ENCODE results near the gene DNAJC30. TPM values are rescaled to one million over a fixed set of nuclear protein-coding genes. Genes with fewer than 3 reads are reported as not detected.
A peak's percentile ranks its signal among the peaks of the same experiment; 100 is the strongest.

The DNAJC30 gene
- total and polyA plus RNA-seq, 8 donors: 7.2 to 10.4 (median 9.9) TPM

- H3K27me3 ChIP-seq: no peaks in the 10 kb centered on the region
- peak overlapping the region; percentile 33 to 84 for H3K27ac ChIP-seq
- intact Hi-C loops (cut with DNase I): no loop called here
- TF ChIP-seq CTCF (IDR thresholded peaks at IDR 0.05): no peak
- no peaks in the 10 kb centered on the region for H3K9me3 ChIP-seq
- peaks cover 21 to 36% of the 10 kb centered on the region in 2 donors for H3K4me1 ChIP-seq
- DNase-seq (no peak), ATAC-seq (peak; percentile 1)
- peak overlapping the region; percentile 86 to 99 for H3K4me3 ChIP-seq
- H3K36me3 ChIP-seq: peaks cover 0 to 25% of the 10 kb centered on the region in 2 donors
Observed at GRCh38 chr7:73683788-73684693, 788 bp upstream of the DNAJC30 start.

GRCh38 chr7:73682745-73683055 lies 553 bp downstream of the DNAJC30 start:
- DNase-seq: peak in 1 of 4 donors; percentile 84
- Histone ChIP-seq H3K27me3 (no peaks in the 10 kb centered on the region), H3K4me3 (peak overlapping the region; percentile 86 to 99), H3K27ac (peak overlapping the region; percentile 79 to 84), H3K9me3 (no peaks in the 10 kb centered on the region), H3K4me1 (peaks cover 21 to 36% of the 10 kb centered on the region in 2 donors), H3K36me3 (peaks cover 0 to 23% of the 10 kb centered on the region in 2 donors)
- peak; percentile 1 for ATAC-seq
- no peak for TF ChIP-seq CTCF (IDR thresholded peaks at IDR 0.05)
- intact Hi-C loops (cut with DNase I): no loop called here

GRCh38 chr7:73681031-73681430 lies 2.2 kb downstream of the DNAJC30 start:
- H3K9me3 ChIP-seq: no peaks in the 10 kb centered on the region
- intact Hi-C loops (cut with DNase I): no loop called here
- no peaks in the 10 kb centered on the region for H3K27me3 ChIP-seq
- no peak for TF ChIP-seq CTCF (IDR thresholded peaks at IDR 0.05)
- no peak for DNase-seq
- peaks cover 0 to 12% of the 10 kb centered on the region in 2 donors for H3K36me3 ChIP-seq
- H3K4me1 ChIP-seq: peaks cover 21 to 36% of the 10 kb centered on the region in 2 donors
- ATAC-seq: peak; percentile 18
- no peak overlapping the region for H3K27ac ChIP-seq
- H3K4me3 ChIP-seq: no peak overlapping the region

- Histone ChIP-seq H3K27ac (no peak overlapping the region), H3K9me3 (no peaks in the 10 kb centered on the region), H3K4me3 (no peak overlapping the region), H3K4me1 (peaks cover 21 to 36% of the 10 kb centered on the region in 2 donors), H3K27me3 (no peaks in the 10 kb centered on the region), H3K36me3 (peaks cover 0 to 12% of the 10 kb centered on the region in 2 donors)
- ATAC-seq (no peak), DNase-seq (no peak)
- intact Hi-C loops (cut with DNase I): no loop called here
- TF ChIP-seq CTCF (IDR thresholded peaks at IDR 0.05): no peak
Observed at GRCh38 chr7:73680501-73680900, 2.8 kb downstream of the DNAJC30 start.

- DNase-seq (no peak), ATAC-seq (no peak)
- H3K36me3 ChIP-seq: peaks cover 0 to 12% of the 10 kb centered on the region in 2 donors
- no peak for TF ChIP-seq CTCF (IDR thresholded peaks at IDR 0.05)
- peaks cover 21 to 29% of the 10 kb centered on the region in 2 donors for H3K4me1 ChIP-seq
- intact Hi-C loops (cut with DNase I): no loop called here
- H3K9me3 ChIP-seq: no peaks in the 10 kb centered on the region
- no peaks in the 10 kb centered on the region for H3K27me3 ChIP-seq
- H3K4me3 ChIP-seq: no peak overlapping the region
- no peak overlapping the region for H3K27ac ChIP-seq
Observed at GRCh38 chr7:73679709-73680108, 3.5 kb downstream of the DNAJC30 start.
